ENCODE measurements around the gene ZNRF2.

Gene ZNRF2

GRCh38 chr7:30284298-30285066, at the start of gene ZNRF2:
ZNRF2 (plus strand) TSS chr7:30284597; CDS start chr7:30285358, 761 bp downstream.
- Mint-ChIP-seq H3K4me3 (peak within 1 kb of the TSS; percentile 83), H3K36me3 (ENCODE audit: low read depth) (peaks cover 20% of the 10 kb centered on the region), H3K27ac (peak within 1 kb of the TSS; percentile 89), H3K27me3 (ENCODE audit: low read depth) (no peaks in the 10 kb centered on the region), H3K4me1 (ENCODE audit: low read depth) (peaks cover 42% of the 10 kb centered on the region), H3K9me3 (peaks cover 9% of the 10 kb centered on the region)

- no peak overlapping the region for H3K27ac Mint-ChIP-seq
- no peaks in the 10 kb centered on the region for H3K36me3 Mint-ChIP-seq (ENCODE audit: low read depth)
- H3K4me1 Mint-ChIP-seq (ENCODE audit: low read depth), result no peaks in the 10 kb centered on the region
- no peaks in the 10 kb centered on the region for H3K9me3 Mint-ChIP-seq
- H3K27me3 Mint-ChIP-seq (ENCODE audit: low read depth), result peaks cover 13% of the 10 kb centered on the region
- H3K4me3 Mint-ChIP-seq, result no peak overlapping the region
Observed at GRCh38 chr7:30237271-30237695, 47.1 kb upstream of the ZNRF2 start.

- Mint-ChIP-seq H3K36me3 (ENCODE audit: low read depth) (no peaks in the 10 kb centered on the region), H3K4me1 (ENCODE audit: low read depth) (no peaks in the 10 kb centered on the region), H3K27me3 (ENCODE audit: low read depth) (peaks cover 8% of the 10 kb centered on the region), H3K9me3 (no peaks in the 10 kb centered on the region), H3K4me3 (no peak overlapping the region), H3K27ac (no peak overlapping the region)
Observed at GRCh38 chr7:30238721-30239441, 45.5 kb upstream of the ZNRF2 start.

- H3K4me3 Mint-ChIP-seq, result no peak overlapping the region
- no peak overlapping the region for H3K27ac Mint-ChIP-seq
- H3K9me3 Mint-ChIP-seq, result no peaks in the 10 kb centered on the region
Observed at GRCh38 chr7:30240106-30240800, 44.1 kb upstream of the ZNRF2 start.

GRCh38 chr7:30241767-30242166, 42.6 kb upstream of the ZNRF2 start:
- Mint-ChIP-seq H3K9me3 (no peaks in the 10 kb centered on the region), H3K4me3 (no peak overlapping the region), H3K27ac (no peak overlapping the region), H3K36me3 (ENCODE audit: low read depth) (no peaks in the 10 kb centered on the region), H3K4me1 (ENCODE audit: low read depth) (no peaks in the 10 kb centered on the region), H3K27me3 (ENCODE audit: low read depth) (peaks cover 8% of the 10 kb centered on the region)

More at GRCh38 chr7:30240106-30240800, 44.1 kb upstream of the ZNRF2 start:
- H3K36me3 Mint-ChIP-seq (ENCODE audit: low read depth), result no peaks in the 10 kb centered on the region
- H3K4me1 Mint-ChIP-seq (ENCODE audit: low read depth), result no peaks in the 10 kb centered on the region
- H3K27me3 Mint-ChIP-seq (ENCODE audit: low read depth), result peaks cover 8% of the 10 kb centered on the region

- Mint-ChIP-seq H3K9me3 (no peaks in the 10 kb centered on the region), H3K27ac (no peak overlapping the region), H3K27me3 (ENCODE audit: low read depth) (peaks cover 8% of the 10 kb centered on the region), H3K36me3 (ENCODE audit: low read depth) (no peaks in the 10 kb centered on the region), H3K4me3 (no peak overlapping the region), H3K4me1 (ENCODE audit: low read depth) (no peaks in the 10 kb centered on the region)
Observed at GRCh38 chr7:30244340-30244739, 40.1 kb upstream of the ZNRF2 start.

- Mint-ChIP-seq H3K36me3 (ENCODE audit: low read depth) (no peaks in the 10 kb centered on the region), H3K4me3 (no peak overlapping the region), H3K9me3 (no peaks in the 10 kb centered on the region), H3K4me1 (ENCODE audit: low read depth) (no peaks in the 10 kb centered on the region), H3K27me3 (ENCODE audit: low read depth) (peaks cover 8% of the 10 kb centered on the region), H3K27ac (no peak overlapping the region)
Observed at GRCh38 chr7:30245913-30246312, 38.5 kb upstream of the ZNRF2 start.

GRCh38 chr7:30246392-30246791, 38.0 kb upstream of the ZNRF2 start:
- no peak overlapping the region for H3K27ac Mint-ChIP-seq
- H3K27me3 Mint-ChIP-seq (ENCODE audit: low read depth), result peaks cover 6% of the 10 kb centered on the region
- no peaks in the 10 kb centered on the region for H3K36me3 Mint-ChIP-seq (ENCODE audit: low read depth)
- no peaks in the 10 kb centered on the region for H3K4me1 Mint-ChIP-seq (ENCODE audit: low read depth)
- H3K9me3 Mint-ChIP-seq, result no peaks in the 10 kb centered on the region
- H3K4me3 Mint-ChIP-seq, result no peak overlapping the region

GRCh38 chr7:30247541-30248401, 36.6 kb upstream of the ZNRF2 start:
- Mint-ChIP-seq H3K4me1 (ENCODE audit: low read depth) (peaks cover under 1% of the 10 kb centered on the region), H3K4me3 (no peak overlapping the region), H3K27ac (no peak overlapping the region), H3K9me3 (no peaks in the 10 kb centered on the region), H3K36me3 (ENCODE audit: low read depth) (no peaks in the 10 kb centered on the region), H3K27me3 (ENCODE audit: low read depth) (no peaks in the 10 kb centered on the region)

- no peaks in the 10 kb centered on the region for H3K9me3 Mint-ChIP-seq
- H3K36me3 Mint-ChIP-seq (ENCODE audit: low read depth), result no peaks in the 10 kb centered on the region
- no peak overlapping the region for H3K27ac Mint-ChIP-seq
- no peaks in the 10 kb centered on the region for H3K27me3 Mint-ChIP-seq (ENCODE audit: low read depth)
- H3K4me3 Mint-ChIP-seq, result no peak overlapping the region
- peaks cover 8% of the 10 kb centered on the region for H3K4me1 Mint-ChIP-seq (ENCODE audit: low read depth)
Observed at GRCh38 chr7:30249316-30249715, 35.1 kb upstream of the ZNRF2 start.

GRCh38 chr7:30249986-30250774, 34.2 kb upstream of the ZNRF2 start:
- Mint-ChIP-seq H3K36me3 (ENCODE audit: low read depth) (no peaks in the 10 kb centered on the region), H3K27ac (no peak overlapping the region), H3K4me1 (ENCODE audit: low read depth) (peaks cover 8% of the 10 kb centered on the region), H3K9me3 (no peaks in the 10 kb centered on the region), H3K27me3 (ENCODE audit: low read depth) (no peaks in the 10 kb centered on the region), H3K4me3 (no peak overlapping the region)

GRCh38 chr7:30251708-30252329, 32.6 kb upstream of the ZNRF2 start:
- H3K36me3 Mint-ChIP-seq (ENCODE audit: low read depth), result no peaks in the 10 kb centered on the region
- no peaks in the 10 kb centered on the region for H3K9me3 Mint-ChIP-seq
- H3K4me1 Mint-ChIP-seq (ENCODE audit: low read depth), result peaks cover 8% of the 10 kb centered on the region
- H3K4me3 Mint-ChIP-seq, result no peak overlapping the region
- H3K27me3 Mint-ChIP-seq (ENCODE audit: low read depth), result no peaks in the 10 kb centered on the region
- H3K27ac Mint-ChIP-seq, result no peak overlapping the region
